ENCODE data around the gene GOLGA6L7. TPM values are rescaled to one million over a fixed set of nuclear protein-coding genes. Genes with fewer than 3 reads are reported as not detected.

Gene GOLGA6L7
- total and polyA plus RNA-seq, 9 of the 15 experiments (the other 6 are each of a cell fraction or from before 2014, with no cell fraction given): 0.11 to 0.14 (median 0.11) TPM; not detected in 6

DNA sequence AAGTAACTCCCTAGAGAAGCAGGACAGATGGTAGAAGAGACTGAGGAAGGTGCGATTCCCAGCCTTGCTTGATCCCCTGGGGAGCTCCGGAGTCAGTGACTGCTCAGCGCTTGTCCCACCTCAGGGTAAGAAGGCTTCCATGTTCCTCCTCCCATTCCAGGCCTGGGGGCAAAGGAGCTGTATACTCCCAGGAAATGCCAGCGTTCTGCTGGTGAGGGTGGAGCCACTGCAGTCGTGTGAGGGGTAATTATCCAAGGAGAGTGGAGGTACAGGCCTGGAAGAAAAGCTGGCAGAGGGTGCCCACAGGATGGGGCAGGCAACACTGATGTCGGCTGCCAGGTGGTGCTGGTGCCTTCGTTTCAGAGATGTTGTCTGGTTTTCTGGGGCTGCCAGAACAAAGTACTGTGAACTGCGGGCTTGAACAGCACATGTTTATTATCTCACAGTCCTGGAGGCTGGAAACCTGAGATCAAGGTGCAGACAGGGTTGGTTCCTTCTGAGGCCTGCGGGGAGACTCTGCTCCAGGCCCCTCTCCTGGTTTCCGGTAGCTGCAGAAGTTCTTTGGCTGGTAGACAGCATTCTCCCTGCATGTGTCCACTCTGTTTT, 25.2 kb upstream of the GOLGA6L7 start (continued):
- TF ChIP-seq, protein P1, sequence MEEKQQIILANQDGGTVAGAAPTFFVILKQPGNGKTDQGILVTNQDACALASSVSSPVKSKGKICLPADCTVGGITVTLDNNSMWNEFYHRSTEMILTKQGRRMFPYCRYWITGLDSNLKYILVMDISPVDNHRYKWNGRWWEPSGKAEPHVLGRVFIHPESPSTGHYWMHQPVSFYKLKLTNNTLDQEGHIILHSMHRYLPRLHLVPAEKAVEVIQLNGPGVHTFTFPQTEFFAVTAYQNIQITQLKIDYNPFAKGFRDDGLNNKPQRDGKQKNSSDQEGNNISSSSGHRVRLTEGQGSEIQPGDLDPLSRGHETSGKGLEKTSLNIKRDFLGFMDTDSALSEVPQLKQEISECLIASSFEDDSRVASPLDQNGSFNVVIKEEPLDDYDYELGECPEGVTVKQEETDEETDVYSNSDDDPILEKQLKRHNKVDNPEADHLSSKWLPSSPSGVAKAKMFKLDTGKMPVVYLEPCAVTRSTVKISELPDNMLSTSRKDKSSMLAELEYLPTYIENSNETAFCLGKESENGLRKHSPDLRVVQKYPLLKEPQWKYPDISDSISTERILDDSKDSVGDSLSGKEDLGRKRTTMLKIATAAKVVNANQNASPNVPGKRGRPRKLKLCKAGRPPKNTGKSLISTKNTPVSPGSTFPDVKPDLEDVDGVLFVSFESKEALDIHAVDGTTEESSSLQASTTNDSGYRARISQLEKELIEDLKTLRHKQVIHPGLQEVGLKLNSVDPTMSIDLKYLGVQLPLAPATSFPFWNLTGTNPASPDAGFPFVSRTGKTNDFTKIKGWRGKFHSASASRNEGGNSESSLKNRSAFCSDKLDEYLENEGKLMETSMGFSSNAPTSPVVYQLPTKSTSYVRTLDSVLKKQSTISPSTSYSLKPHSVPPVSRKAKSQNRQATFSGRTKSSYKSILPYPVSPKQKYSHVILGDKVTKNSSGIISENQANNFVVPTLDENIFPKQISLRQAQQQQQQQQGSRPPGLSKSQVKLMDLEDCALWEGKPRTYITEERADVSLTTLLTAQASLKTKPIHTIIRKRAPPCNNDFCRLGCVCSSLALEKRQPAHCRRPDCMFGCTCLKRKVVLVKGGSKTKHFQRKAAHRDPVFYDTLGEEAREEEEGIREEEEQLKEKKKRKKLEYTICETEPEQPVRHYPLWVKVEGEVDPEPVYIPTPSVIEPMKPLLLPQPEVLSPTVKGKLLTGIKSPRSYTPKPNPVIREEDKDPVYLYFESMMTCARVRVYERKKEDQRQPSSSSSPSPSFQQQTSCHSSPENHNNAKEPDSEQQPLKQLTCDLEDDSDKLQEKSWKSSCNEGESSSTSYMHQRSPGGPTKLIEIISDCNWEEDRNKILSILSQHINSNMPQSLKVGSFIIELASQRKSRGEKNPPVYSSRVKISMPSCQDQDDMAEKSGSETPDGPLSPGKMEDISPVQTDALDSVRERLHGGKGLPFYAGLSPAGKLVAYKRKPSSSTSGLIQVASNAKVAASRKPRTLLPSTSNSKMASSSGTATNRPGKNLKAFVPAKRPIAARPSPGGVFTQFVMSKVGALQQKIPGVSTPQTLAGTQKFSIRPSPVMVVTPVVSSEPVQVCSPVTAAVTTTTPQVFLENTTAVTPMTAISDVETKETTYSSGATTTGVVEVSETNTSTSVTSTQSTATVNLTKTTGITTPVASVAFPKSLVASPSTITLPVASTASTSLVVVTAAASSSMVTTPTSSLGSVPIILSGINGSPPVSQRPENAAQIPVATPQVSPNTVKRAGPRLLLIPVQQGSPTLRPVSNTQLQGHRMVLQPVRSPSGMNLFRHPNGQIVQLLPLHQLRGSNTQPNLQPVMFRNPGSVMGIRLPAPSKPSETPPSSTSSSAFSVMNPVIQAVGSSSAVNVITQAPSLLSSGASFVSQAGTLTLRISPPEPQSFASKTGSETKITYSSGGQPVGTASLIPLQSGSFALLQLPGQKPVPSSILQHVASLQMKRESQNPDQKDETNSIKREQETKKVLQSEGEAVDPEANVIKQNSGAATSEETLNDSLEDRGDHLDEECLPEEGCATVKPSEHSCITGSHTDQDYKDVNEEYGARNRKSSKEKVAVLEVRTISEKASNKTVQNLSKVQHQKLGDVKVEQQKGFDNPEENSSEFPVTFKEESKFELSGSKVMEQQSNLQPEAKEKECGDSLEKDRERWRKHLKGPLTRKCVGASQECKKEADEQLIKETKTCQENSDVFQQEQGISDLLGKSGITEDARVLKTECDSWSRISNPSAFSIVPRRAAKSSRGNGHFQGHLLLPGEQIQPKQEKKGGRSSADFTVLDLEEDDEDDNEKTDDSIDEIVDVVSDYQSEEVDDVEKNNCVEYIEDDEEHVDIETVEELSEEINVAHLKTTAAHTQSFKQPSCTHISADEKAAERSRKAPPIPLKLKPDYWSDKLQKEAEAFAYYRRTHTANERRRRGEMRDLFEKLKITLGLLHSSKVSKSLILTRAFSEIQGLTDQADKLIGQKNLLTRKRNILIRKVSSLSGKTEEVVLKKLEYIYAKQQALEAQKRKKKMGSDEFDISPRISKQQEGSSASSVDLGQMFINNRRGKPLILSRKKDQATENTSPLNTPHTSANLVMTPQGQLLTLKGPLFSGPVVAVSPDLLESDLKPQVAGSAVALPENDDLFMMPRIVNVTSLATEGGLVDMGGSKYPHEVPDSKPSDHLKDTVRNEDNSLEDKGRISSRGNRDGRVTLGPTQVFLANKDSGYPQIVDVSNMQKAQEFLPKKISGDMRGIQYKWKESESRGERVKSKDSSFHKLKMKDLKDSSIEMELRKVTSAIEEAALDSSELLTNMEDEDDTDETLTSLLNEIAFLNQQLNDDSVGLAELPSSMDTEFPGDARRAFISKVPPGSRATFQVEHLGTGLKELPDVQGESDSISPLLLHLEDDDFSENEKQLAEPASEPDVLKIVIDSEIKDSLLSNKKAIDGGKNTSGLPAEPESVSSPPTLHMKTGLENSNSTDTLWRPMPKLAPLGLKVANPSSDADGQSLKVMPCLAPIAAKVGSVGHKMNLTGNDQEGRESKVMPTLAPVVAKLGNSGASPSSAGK (IDR thresholded peaks at IDR 0.05): no peak

Measured in K562 (cell line).